Lung (tissue), 12 donors: ENCODE measurements around the gene RCOR1. TPM values are rescaled to one million over a fixed set of nuclear protein-coding genes. Genes with fewer than 3 reads are reported as not detected.

Source experiments
- ATAC-seq: fragments of 200-7000 bp; cut with Tn5 transposase; one replicate; pipeline ENCODE4 v1.9.1; 2020; ENCODE audit warnings: moderate number of reproducible peaks; ENCODE audit not compliant: insufficient read depth, low FRiP score
- DNase-seq, 3 donors: peaks; one replicate each; pipeline ENCODE4 v3.0.0-alpha.2; 2013 to 2017
- H3K27ac ChIP-seq, 2 donors: one replicate each; pipeline ENCODE4 v1.5.1; 2013; ENCODE audit warnings: mild to moderate bottlenecking in 2 of 2, moderate library complexity in 2 of 2, control low read depth in 1 of 2, inconsistent platforms in 1 of 2, low read depth in 1 of 2, low read length in 1 of 2
- H3K27me3 ChIP-seq, 3 donors: one replicate each; pipeline ENCODE4 v1.5.1; 2013; ENCODE audit warnings: low read length in 2 of 3; ENCODE audit not compliant: control insufficient read depth in 3 of 3, insufficient read depth in 3 of 3
- H3K36me3 ChIP-seq, 4 donors: one replicate each; pipeline ENCODE4 v1.5.1; 2013; ENCODE audit warnings: low read length in 4 of 4, mild to moderate bottlenecking in 1 of 4, moderate library complexity in 1 of 4; ENCODE audit not compliant: control insufficient read depth in 4 of 4, insufficient read depth in 4 of 4
- H3K4me1 ChIP-seq, 5 donors: one replicate each; pipeline ENCODE4 v1.5.1; 2013; ENCODE audit warnings: low read length in 5 of 5, mild to moderate bottlenecking in 2 of 5, moderate library complexity in 1 of 5; ENCODE audit not compliant: control insufficient read depth in 5 of 5, insufficient read depth in 5 of 5
- H3K4me3 ChIP-seq: one replicate; pipeline ENCODE4 v1.5.1; 2013; ENCODE audit warnings: mild to moderate bottlenecking, control low read depth, moderate library complexity
- H3K9ac ChIP-seq, 2 donors: one replicate each; pipeline ENCODE4 v1.5.1; 2013; ENCODE audit warnings: low read length in 2 of 2, control low read depth in 1 of 2; ENCODE audit not compliant: insufficient read depth in 1 of 2
- H3K9me3 ChIP-seq, 4 donors: one replicate each; pipeline ENCODE4 v1.5.1; 2013; ENCODE audit warnings: low read length in 3 of 4, mild to moderate bottlenecking in 1 of 4, moderate library complexity in 1 of 4; ENCODE audit not compliant: control insufficient read depth in 4 of 4, insufficient read depth in 3 of 4
- WGBS, 2 donors: extraction: QIAGEN DNeasy Blood & Tissue Kit; methylation state at CpG; one replicate each; pipeline ENCODE4 v1.1.7; 2013; 5-methylcytosine and 5-hydroxymethylcytosine counted together
- polyA plus RNA-seq, 2 donors: library from polyadenylated mRNA; stranded (reverse); fragments of 200-250 nt; gene quantifications; one replicate each; pipeline ENCODE4 v1.2.1, GENCODE V29; 2013
- total RNA-seq, 2 donors: library from RNA; depleted of rRNA in 1 of 2; stranded (reverse); fragments of >200 nt in 1 of 2; gene quantifications; one replicate each; pipeline ENCODE4 v1.2.1, GENCODE V29; 2014 to 2021
- TF ChIP-seq, protein P1 (sequence below): IDR thresholded peaks from 2 replicates; pipeline ENCODE4 v1.5.1; 2012; ENCODE audit warnings: mild to moderate bottlenecking; ENCODE audit errors: control extremely low read depth, extremely low read depth
- donor health status: control.
- donor health status: control.
- donor health status: Bipolar disorder and iron deficiency.
- donor health status: healthy.
- donor health status: DM: yes; HTN: yes; CAD: no.

Gene RCOR1
- total and polyA plus RNA-seq, 4 donors, result 7.9 to 63.9 (median 22.4) TPM

DNA sequence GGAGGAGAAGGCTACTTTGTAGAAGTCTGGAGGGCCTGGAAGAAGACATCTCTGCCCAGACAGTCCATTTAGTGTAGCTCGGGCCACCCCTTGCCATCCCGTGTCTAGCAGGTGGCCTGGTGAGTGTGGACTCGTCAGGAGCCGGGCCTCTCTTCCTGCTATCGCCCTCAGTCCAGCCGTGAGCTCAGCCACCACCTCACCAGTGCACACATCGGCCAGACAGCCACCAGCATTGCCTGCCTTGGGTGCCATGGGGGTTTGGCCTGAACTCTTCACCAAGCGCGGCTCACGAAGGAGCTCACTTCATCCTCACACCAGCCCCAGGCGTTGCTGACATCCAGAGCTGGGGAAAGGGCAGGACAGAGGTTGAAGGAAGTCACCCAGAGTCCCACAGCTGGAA is 165.2 kb downstream of the RCOR1 start:
- Histone ChIP-seq H3K36me3 (no peaks in the 10 kb centered on the region), H3K27me3 (peaks cover 0 to 3% (median 0%) of the 10 kb centered on the region in 3 donors), H3K4me3 (no peak overlapping the region), H3K27ac (no peak overlapping the region), H3K9ac (no peak overlapping the region), H3K9me3 (no peaks in the 10 kb centered on the region), H3K4me1 (peaks cover 0 to 18% (median 7%) of the 10 kb centered on the region in 5 donors)
- TF ChIP-seq, protein P1, sequence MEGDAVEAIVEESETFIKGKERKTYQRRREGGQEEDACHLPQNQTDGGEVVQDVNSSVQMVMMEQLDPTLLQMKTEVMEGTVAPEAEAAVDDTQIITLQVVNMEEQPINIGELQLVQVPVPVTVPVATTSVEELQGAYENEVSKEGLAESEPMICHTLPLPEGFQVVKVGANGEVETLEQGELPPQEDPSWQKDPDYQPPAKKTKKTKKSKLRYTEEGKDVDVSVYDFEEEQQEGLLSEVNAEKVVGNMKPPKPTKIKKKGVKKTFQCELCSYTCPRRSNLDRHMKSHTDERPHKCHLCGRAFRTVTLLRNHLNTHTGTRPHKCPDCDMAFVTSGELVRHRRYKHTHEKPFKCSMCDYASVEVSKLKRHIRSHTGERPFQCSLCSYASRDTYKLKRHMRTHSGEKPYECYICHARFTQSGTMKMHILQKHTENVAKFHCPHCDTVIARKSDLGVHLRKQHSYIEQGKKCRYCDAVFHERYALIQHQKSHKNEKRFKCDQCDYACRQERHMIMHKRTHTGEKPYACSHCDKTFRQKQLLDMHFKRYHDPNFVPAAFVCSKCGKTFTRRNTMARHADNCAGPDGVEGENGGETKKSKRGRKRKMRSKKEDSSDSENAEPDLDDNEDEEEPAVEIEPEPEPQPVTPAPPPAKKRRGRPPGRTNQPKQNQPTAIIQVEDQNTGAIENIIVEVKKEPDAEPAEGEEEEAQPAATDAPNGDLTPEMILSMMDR, result no peak
- ATAC-seq (no peak), DNase-seq (no peak)
- WGBS, 2 donors, result 92% methylated on average over 11 of the region's 11 CpGs

DNA sequence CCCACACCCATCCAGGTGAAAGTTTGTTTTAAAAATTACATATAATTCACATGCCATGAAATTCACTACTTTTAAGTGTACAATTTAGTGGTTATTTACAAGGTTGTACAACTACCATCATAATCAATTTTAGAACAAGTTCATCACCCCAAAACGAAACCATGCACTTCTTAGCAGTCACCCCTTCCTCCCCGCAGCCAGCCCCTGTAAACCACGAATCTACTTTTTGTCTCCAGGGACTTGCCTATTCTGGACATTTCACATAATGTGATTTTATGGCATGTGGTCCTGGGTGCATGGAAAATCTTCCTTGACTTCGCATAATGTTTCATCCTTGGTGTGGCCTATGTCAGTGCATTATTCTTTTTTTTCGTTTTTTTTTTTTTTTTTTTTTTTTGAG is 165.6 kb downstream of the RCOR1 start:
- Histone ChIP-seq H3K27me3 (peaks cover 0 to 3% (median 0%) of the 10 kb centered on the region in 3 donors), H3K27ac (no peak overlapping the region), H3K4me1 (peaks cover 0 to 18% (median 7%) of the 10 kb centered on the region in 5 donors), H3K9me3 (no peaks in the 10 kb centered on the region), H3K4me3 (no peak overlapping the region), H3K36me3 (no peaks in the 10 kb centered on the region), H3K9ac (no peak overlapping the region)
- no peak for ATAC-seq
- TF ChIP-seq, protein P1, result no peak
- DNase-seq, result no peak
- 87 to 90% methylated on average over 5 of the region's 5 CpGs for WGBS, 2 donors

DNA sequence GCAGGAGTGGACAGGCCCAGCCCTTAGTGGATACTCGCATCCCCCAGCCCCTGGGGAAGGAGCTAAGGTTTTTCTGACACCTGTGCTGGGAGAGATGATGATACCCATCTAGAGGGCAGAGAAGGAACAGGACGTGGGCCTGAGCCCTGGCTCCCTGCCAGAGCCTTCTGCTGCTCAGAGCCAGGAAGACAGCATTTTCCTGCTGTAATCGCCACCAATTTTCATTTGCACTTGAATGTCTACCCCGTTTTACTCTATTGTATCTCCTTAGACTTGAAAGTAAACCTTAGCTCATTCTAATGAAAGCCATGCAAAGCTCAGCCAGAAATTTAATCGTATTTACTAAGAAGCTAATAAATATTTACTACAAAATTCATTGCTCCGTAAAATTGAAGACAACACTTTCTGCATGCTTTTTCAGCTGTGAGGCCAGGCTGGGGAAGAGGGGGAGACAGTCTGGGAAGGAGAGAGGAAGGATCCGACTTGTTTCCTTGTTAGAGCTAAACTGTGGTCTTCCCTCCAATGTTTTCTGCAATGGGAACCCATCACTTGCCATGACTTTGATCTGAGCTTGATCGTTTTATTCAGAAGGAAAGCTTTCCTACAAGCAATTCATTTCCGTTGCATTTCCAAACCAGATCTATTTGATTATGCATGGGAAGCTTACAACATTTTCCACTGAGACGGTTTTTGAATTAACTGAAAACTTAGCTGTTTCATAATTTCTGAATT is 167.2 kb downstream of the RCOR1 start:
- H3K9me3 ChIP-seq, result no peaks in the 10 kb centered on the region
- ATAC-seq (no peak), DNase-seq (peak in 2 of 3 donors; percentile 53 to 68)
- TF ChIP-seq, protein P1, result no peak
- H3K27me3 ChIP-seq, result peaks cover 0 to 3% (median 0%) of the 10 kb centered on the region in 3 donors
- H3K9ac ChIP-seq, result no peak overlapping the region
- WGBS, 2 donors, result 40 to 48% methylated on average over 10 of the region's 10 CpGs
- peaks cover 0 to 18% (median 7%) of the 10 kb centered on the region in 5 donors for H3K4me1 ChIP-seq
- H3K4me3 ChIP-seq, result no peak overlapping the region
- no peak overlapping the region for H3K27ac ChIP-seq
- no peaks in the 10 kb centered on the region for H3K36me3 ChIP-seq
